Measurements from ENCODE around the gene PAH.

The PAH gene

DNA sequence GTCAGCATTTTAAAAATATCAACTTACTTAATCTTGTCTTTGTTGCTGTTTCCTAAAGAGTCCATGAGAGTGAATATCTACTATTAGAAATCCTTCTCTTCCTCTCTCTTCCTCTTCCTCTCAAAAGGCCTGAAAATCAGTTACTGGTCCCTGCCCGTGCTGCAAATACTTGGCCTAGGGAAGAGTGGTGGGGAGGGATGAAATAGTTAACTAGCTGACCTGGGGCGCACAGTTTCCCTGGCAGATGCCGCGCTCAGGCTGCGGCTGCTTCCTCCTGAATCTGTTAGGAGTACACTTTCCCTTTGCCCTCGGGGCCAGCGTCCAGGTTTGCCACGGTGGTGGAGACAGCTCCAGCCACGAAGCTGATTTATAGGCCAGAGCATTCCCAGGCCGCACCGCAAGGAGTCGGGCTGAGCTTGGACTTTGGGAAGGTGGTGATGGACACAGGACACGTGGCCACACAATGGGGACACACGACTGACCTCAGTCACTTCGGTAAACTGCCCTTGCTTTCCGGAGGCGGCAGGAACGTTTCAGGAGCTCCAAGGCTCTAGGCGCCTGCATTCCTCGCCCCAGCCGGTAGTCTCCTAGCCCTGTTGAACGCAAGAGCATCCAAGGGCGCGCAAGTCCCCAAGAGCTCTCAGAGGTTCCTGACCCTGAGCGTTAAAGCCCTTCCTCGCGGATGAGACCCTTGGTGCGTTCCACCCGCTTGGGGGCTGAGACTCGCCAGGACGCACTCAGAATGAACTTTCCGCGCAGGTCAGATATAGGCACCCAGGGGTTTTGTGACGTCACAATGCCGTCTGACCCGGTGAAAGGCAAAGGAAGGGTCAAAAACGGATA is 33.3 kb upstream of the PAH start:
- DNase-seq, result no peak

DNA sequence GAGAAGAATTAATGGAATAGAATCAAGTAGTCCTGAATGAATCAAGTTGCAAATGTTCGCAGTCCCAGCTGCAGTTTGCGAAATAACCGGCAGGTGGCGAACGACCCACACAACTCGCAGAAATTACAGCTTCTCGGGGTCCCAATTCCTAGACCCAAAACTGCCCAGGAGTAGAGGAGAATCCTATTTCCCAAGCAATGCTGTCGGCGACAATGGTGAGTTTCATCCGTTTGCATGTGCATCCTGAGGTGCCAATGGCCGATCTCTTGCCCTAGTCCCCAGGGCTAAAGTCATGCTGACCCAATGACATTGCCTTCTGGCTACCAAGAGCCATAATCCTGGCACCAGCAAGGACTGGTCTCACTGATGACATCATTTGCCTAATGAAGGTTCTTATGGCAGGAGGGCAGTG is 31.9 kb upstream of the PAH start:
- peak; percentile 64 to 72 for DNase-seq

DNA sequence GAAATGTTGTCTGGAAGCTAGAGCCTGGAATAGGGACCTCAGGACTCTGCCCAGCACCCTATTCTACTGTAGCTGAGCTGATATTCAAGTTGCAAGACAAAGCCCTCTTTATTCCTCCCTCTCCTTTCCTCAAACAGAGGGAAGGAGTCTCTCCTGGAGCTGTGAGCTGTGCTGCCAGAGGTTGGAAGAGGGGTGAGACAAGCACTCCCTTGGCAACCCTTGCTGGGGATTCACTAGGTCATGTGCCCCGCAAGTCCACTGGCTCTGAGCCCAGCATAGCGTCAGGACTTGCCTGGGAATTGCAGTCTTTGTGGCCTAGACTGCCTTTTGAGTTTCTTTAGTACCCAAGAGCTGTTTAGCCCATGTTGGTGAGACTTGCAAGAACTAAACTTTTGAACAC is 29.0 kb upstream of the PAH start:
- no peak for DNase-seq

DNA sequence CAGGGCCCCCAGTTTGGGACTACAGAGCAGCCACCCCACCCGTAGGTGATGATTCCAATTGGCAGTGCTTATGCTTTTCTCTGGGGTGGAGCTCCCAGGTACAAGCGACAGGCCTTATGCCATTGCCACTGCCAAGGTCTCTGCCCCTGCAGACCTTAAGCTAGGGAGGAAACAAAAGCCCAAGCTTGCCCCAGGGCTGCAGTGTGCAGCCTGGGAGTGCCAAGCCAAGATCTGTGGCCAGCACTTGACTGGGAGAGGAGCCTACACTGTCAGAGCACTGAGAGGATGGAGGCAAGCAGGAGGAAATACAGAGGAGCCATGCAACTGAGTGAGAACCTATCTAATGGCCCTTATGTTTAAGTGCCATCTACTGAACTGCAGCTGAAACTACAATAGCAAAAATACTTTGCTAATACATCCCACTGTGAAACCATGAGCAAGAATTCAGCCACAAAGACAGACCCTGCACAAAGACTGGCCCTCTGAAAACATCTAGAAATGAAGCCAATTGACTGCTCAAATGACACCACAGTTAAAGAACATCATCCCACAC is 22.7 kb upstream of the PAH start:
- no peak for DNase-seq

DNA sequence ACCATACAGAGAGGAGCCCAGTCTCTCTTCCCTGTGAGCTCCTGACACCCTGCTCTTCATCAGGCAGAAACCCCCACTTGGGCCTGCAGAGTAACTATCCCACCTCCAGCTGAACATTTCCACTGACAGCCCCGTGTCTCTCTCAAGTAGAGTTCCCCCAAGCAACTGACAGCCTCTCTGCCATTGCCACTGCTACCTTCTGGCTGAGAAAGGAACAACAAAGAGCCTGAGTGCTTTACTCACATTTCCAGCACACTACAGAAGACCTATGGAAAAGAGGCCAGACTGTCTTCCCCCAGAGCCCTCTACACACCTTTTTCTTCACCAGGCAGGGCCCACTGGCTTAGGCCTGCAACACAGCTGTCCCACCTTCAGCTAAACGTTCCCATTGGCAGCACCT is 22.0 kb upstream of the PAH start:
- DNase-seq, result no peak

DNA sequence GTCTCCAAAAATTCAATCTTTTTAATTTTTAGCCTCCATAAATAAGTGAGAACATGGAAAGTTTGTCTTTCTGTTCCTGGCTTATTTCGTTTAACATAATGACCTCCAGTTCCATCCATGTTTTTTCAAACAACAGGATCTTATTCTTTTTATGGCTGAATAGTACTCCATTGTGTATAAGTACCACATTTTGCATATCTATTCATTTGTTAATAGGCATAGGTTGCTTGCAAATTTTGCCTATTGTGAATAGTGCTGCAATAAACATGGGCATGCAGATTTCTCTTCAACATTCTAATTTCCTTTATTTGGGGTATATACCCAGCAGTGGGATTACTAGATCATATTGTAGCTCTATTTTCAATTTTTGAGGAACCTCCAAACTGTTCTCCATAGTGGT is 16.1 kb upstream of the PAH start:
- no peak for DNase-seq

DNA sequence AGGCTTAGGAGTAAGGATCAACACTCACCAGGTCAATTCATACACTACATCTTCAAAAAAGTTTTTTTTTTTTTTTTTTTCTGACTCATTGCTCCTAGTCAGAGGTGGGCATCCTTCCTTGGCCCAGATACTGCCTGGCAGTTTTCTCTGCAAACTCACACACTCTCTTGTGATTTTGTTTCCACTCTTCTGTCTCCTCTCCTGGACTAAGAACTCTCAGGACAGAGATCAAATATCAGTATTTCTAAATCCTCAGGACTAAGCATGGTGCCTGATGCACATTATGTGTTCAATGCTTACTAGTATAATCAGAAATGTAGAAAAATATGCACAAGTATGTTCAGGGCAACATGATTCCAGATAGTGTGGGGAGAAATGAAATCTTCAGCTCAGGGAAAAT is 10.2 kb upstream of the PAH start:
- DNase-seq, result no peak

DNA sequence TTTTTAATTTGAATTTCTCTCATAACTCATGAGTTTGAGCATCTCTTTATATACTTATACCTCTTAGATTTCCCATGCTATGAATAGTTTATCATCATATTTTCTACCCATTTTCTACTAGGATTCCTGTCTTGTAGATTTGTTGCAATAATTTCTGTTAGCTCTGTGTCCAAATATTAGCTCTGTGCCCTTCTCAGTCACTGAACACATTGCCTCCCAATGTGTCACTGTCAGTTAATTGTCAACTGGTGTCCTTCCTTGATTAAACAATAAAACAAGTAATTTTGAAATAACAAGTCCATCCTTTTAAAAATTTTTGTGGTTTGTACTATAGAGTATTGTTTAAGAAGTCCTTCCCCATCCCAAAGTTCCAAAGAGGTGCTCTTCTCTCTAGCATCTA is 4.2 kb upstream of the PAH start:
- no peak for DNase-seq

DNA sequence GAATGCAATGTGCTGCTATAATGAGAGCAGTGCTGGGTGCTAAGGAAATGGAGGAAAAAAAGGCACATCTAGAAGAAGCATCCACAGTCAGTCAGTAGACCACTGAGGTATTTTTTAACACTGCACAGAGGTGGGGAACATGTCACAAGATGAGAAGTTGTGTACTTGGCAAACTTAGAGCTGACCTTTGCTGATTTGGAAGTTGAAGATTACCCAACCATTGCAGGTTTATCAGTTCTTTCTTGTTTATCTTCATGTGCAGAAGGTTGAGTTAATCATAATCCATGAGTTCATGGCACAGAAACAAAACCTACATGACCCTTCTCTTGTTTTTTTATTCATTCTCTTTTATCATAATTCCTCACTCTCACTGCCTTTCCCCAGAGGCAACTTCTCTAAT is 3.2 kb upstream of the PAH start:
- DNase-seq, result no peak

DNA sequence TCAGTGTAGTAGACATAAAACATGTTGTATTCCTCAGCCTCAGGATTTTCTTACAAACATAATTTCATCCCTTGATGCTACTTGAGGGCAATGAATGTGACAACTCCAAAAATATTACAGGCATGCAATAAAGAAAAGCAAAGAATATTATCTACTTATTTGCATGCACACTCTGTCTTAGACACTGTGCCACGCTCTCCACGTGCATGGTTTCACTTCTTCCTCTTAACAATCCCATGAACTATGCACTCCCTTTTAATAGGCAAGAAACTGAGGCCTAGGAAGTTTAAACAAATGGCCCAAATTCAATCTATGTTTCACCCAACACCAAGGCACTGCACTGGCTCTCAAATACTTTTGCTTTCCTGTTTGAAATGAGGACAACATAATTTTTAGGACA is 1.8 kb upstream of the PAH start:
- no peak for DNase-seq

DNA sequence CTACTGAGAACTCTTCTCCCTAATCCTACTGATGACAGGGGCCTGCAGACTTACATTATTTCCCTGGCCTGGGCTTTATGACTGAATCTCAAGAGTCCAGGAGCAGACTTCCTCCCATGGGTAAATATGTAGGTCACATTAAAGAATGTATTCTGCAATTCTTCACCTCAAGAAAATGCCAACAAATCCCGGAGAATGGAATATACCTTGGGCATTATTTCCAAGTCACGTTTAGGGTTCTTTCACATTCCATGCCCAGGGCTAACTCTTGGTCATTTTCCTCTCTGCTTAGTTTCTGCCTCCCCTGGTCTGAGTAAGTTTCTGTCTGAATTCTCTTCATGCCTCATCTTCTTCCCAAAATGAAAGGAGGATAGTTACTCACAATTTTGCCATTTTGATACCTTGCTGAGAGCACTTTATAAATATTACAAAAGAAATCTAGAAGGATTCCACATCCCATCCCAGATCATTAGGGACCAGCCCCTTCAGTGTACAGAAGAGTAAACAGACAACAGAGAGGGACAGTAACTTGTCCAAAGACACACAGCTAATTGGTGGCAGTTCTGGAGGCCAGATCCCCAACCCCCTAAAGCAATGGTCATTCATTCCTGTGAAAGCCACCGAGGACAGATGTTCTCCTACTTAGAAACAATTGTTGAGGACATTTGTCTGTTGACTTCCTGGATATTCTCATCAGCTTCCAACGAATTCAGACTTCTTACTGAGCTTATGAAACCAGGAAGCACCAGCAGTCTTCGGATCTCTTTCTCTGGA is 605 bp downstream of the PAH start:
- no peak for DNase-seq

DNA sequence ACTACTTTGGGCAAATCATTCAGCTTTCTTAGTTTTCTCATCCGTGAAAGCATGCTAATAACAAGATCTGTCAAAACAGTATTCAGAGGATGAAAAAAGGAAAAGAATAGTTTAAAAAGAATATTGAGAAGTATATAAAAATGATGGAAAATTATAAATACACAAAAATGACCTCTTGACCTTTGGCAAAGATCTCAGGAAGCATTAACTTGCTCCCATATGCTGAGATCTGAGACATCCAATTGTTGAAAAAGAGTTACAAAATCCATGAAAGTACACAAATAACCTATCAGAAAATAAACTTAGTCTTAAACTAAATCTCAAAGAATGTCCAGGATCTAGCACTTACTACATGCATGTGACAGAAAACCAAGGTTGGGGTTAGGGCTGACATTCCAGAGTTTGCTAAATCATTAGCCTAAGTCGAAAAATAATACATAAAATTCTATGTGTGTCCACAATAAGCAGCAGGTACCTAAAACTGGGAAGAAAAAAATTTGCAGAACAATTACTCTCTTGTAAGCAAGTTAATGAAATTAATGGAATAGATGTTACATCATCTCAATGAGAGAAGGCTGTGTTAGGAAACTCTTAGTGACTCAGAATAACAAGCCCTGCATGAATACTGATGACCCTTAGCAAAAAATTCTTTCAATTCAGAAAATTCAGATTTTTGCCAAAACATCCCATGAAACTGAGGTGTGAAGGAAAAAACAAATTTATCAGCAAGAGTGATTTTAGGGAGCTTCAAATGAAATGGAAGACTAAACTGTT is 3.4 kb downstream of the PAH start:
- DNase-seq, result no peak

DNA sequence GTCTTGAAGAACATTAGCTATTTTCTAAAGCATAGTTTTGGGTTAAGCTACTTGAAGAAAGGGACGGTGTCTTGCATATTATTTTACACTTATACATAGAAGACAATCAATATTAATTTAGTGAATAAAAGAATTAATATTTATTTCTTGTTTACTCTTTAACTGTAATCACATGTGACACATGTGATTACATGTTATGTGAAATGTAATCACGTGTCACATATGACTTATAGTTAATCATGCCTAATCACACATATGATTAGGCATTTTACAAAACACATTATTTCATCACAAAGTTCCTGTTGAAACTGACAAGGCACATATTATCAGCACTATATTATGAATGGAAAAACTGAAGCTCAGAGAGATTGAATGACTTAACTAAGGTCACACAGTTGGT is 4.8 kb downstream of the PAH start:
- no peak for DNase-seq

DNA sequence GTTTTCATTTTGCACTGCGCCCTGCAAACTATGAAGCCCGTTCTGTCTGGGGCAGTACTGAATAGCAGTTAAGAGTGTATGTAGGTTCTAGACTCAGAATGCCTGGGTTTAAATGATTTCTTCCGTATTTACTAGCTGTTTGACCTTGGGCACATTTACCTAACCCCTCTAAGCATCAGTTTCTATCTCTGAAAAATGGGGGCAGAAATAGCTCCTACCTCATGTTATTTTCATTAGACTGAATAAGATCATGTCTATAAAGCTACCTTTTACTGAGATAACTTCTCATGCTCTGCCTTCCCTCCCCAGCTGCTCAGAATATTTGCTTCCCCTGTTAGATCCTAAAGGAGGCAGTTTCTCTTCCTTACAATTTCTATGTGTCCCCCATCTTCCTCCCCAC is 5.7 kb downstream of the PAH start:
- DNase-seq, result no peak

DNA sequence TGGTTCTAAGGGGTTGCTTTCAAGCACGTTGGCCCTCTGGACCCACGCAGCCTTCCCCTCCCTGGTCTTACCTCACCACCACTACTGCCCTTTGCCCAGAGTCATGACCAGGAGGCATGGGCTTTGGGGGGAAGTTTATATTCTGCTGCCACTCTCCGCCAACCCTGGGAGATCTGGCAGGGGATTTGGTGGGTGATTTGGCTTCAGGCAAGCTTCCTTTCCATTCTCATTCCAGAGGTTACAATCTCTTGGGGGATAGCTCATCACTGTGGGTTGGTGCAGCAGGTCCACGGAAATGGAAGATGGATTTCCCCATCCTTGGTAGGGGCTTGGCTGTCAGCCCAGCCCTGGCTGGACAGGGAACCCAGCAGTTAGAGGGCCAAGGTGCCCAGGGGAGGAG is 6.3 kb downstream of the PAH start:
- no peak for DNase-seq

DNA sequence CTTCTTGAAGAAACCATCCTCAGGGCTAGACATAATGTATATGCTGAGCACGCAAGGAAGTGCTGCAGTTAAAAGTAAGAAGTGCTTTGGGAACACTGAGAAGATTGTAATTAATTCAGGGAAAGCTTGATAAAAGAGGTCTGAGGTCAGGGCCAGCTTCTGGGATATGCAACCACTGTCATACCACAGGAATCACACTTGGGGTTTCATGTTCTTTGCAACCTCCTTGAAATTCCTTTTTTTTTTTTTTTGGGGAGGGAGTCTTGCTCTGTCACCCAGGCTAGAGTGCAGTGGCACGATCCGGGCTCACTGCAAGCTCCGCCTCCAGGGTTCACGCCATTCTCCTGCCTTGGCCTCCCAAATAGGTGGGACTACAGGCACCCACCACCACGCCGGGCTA is 6.9 kb downstream of the PAH start:
- no peak for DNase-seq

DNA sequence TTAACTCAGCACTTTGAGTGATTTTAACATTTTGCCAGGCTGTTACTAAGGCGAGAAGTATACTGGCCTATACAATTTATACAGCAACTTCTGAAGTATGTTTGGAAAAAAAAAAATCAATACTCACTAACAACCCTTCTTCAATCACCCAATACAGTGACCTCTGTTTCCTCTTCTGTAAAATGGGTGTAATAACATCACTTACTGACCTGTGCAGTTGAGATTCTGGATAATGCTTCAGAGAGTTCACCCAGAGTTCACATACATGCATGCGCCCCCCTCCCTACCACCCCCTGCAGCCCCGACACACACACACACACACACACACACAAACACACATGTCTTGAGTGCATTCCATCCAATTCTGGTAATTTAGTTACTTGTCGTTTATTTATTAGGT is 9.1 kb downstream of the PAH start:
- no peak for DNase-seq

DNA sequence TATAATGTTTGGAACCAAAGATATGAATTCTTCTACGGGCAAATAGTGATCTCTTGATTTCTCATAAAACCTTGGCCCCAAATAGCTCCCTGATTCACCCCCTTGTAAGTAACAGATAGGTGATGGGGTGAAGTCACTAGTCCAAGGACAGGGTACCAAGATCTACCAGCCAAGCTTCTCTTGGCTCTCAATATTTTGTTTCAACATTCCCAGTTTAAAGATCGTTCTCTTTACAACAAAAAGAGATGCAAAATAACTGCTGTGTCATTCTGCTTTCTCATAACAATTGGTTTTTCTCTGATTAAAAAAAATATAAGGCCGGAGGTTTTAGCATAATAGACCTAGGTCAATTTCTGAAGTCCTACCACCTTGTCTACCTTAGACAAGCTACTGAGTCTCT is 11.8 kb downstream of the PAH start:
- no peak for DNase-seq

DNA sequence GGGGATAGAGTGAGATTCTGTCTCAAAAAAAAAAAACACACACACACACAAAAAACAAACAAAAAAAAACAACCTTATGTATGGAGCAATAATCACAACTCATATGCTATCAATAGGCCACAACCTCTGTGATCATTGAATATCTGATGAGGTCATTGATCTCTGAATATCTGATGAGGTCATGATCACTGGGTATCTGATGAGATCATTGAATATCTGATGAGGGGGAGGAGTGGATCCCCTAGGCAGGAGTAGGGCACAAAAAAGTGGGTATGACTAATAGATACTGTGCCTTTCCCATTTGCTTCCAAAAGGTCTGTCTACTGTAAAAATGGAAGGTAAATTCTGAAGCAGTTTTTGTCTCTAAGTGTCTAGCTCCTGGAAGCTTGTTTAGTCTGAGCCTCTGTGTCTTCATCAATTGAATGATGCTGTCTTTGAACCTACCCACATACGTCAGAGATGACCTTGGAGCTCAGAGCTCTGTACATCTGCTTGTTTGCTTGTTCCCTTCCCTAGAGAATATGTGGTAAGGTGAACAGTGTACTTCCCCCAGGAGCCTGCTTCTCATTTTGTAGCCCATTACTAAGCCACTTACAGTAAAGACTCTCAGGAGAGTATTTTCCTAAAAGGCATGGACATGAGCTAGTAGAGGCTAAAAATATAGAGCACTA is 13.6 kb downstream of the PAH start:
- DNase-seq, result no peak

DNA sequence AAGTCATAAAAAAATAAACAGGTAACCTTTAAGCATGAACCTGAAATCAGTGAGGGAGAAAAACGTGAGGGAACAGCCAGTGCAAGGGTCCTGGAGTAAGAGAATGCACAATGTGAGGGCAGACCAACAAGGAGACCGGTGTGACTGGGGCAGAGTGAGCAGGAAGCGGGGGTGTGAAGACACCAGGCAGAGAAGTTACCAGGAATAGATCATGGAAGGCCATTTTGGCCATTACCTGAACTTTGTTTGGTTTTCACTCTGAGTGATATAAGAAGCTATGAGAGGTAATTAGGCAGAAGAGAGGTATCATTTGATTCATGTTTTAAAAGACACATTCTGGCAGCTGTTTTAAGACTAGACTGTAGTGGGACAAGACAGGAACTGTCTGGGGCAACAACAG is 15.0 kb downstream of the PAH start:
- DNase-seq, result no peak

DNA sequence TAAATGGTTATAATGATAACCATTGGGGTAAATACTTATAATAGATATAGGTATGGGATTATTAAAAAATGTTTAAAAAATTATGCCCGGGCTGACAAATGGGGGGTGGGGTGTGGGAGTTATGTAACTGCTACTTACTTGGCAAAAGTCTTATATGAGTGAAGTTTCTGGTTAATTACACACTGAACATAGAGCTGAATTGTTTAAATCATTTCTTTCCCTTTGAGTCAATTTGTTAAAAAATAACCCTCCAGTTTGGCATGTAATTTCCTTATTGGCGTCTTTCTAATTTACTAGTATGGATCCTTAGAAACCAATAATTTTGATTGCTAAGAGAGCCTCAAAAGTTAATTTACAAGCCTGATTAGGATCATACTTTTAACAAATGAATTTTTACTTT is 16.7 kb downstream of the PAH start:
- DNase-seq, result no peak

DNA sequence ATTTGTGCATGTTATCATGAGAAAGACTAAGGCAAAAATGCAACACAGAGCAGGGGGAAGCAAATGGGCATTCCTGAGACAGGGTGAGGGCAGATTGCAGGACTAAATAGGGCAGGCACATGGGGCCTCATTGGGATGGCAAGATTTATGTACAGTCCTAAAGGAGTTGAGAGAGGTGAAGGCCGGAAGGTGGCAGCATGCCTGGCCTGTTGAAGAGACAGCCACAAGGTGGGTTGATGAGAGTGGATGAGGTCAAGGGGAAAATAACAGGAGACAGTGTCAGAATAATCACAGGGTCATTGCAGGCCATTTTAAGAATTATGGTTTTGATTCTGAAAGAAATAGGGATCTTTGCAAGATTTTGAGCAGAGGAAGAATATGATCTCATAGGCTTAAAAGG is 21.0 kb downstream of the PAH start:
- no peak for DNase-seq

DNA sequence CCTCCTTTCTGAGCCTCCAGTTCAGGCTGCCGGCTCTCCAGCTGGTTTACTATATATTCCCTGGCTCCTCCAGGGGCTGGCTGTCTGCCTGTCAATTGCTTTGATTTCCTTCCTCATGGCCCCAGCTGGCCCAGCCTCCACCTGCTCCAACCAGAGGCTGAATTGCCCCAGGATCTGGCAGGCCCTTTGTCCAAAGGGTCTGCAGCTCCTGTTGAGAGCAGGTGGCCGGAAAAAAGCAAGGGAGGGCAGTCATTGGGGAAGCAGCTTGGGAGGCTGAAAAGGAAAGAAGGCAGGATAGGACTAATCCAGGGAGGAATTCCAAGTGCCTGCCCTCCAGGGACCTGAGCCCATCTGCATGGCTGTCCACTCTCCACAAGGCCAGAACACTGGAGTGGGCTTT is 25.3 kb downstream of the PAH start:
- no peak for DNase-seq

Data from activated CD4-positive, alpha-beta T cell treated with anti-CD3 and anti-CD28 coated beads, Interleukin-2, amount 50 U/mL, for 48 hours (primary cell).